ENCODE data around the gene NCLN. TPM values are rescaled to one million over a fixed set of nuclear protein-coding genes. Genes with fewer than 3 reads are reported as not detected.
"Not testable (repeated sequence)": the region's sequence is repeated elsewhere in the genome, so short reads cannot be mapped to it uniquely, and the experiment has no call there.

The NCLN gene
- total RNA-seq, 1 experiment from 2014 or later, result 45.6 TPM

DNA sequence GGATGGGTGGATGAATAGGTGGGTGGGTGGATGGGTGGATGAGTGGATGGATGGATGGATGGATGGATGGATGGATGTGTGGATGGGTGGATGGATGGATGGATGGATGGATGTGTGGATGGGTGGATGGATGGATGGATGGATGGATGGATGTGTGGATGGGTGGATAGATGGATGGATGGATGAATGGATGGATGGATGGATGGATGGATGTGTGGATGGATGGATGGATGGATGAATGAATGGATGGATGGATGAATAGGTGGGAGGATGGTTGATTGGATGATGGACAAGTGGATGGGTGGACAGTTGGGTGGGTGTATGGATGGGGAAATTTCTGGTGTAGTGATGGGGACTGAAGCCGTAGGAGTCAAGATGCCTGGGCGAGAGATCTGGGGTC lies 49.9 kb downstream of the NCLN start:
- in situ Hi-C loops (cut with HindIII; ENCODE audit: low pct_unique_long_range_greater_than_20kb, low sequenced_read_pairs); DNase-seq (ENCODE audit: low read depth): not testable (repeated sequence)

DNA sequence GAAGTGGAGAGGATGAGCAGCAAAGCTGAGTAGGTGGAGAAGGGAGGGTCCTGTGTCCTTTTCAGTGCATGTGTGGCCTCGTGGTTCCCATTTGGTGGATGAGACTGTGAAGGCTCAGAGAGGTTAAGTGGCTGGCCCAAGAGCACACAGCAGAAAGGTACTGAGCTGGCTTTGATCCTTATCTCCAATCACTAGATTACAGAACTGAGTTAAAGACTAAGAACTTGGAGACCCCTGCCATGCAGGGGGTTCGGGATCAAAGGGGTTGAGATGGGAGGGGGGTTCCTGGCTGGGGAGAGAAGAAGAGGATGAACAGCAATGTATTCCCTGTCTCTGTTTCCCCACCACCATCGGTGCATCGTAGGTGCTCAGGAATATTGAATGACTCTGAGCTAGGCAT lies 50.5 kb downstream of the NCLN start:
- in situ Hi-C loops (cut with HindIII; ENCODE audit: low pct_unique_long_range_greater_than_20kb, low sequenced_read_pairs), result no loop called here
- no peak for DNase-seq (ENCODE audit: low read depth)

DNA sequence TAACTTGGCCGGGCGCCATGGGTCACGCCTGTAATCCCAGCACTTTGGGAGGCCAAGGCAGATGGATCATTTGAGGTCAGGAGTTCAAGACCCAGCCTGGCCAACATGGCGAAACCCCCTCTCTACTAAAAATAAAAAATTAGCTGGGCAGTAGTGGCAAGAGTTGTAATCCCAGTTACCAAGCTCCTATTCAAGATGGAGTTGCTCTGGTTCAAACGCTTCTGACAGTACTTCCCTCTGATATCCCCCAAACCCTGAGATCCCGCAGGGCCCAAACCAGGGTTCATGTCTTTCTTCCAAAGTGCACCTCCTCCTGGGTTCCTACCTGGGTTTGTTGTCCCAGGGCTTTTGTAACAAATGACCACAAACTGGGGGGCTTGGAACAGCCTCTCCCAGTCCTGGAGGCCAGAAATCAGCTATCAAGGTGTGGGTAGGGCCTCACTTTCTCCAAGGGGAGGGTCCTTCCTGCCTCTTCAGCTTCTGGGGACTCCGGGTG lies 52.4 kb downstream of the NCLN start:
- DNase-seq (ENCODE audit: low read depth), result no peak
- in situ Hi-C loops (cut with HindIII; ENCODE audit: low pct_unique_long_range_greater_than_20kb, low sequenced_read_pairs), result no loop called here

DNA sequence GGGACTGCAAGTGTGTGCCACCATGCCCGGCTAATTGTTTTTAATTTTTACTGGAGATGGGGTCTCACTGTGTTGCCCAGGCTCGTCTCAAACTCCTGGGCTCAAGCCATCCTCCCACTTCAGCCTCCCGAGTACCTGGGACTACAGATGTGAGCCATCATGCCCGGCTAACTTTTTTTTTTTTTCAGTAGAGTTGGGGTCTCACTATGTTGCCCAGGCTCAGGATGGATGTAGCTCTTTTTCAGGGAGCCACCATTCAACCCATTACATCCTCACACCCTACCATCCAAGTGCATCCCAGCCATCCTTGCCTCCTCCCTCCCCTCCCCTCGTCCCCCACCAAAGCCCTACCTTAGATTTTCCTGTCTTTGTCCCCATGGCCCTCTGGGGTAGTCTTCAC lies 53.6 kb downstream of the NCLN start:
- in situ Hi-C loops (cut with HindIII; ENCODE audit: low pct_unique_long_range_greater_than_20kb, low sequenced_read_pairs), result no loop called here
- DNase-seq (ENCODE audit: low read depth), result no peak

DNA sequence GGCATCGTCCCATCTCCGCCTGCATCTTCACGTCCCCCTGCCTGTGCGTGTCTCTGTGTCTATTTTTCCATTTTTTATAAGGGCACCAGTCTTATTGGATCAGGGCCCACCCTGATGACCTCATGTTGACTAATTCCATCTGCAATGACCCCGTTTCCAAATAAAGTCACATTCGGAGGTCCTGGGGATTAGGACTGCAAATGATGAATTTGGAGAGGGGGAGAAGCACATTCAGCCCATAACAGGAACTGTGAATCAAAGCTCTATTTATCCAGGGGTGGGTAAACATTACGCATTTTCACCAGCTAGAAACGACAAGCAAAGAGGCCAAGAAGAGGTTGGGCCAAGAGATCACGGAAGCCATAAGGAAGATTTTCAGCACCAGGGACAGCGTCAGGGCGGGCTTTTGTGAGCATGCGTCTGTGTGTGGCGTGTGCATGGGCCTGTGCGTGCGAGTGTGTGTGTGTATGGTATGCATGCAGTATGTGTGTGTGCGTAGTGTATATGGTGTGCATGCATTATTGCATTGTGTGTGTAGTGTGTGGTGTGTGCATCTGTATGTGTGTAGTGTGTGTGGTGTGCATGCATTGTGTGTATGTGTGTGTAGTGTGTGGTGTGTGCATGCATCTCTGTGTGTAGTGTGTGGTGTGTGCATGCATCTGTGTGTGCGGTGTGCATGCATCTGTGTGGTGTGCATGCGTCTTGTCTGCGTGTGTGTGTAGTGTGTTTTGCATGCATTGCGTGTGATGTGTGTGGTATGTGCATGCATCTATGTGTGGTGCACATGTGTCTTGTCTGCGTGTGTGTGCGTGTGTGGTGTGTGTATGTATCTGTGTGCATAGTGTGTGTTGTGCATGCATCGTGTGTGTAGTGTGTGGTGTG lies 58.3 kb downstream of the NCLN start:
- peak; percentile 46 for DNase-seq (ENCODE audit: low read depth)
- in situ Hi-C loops (cut with HindIII; ENCODE audit: low pct_unique_long_range_greater_than_20kb, low sequenced_read_pairs), result no loop called here

DNA sequence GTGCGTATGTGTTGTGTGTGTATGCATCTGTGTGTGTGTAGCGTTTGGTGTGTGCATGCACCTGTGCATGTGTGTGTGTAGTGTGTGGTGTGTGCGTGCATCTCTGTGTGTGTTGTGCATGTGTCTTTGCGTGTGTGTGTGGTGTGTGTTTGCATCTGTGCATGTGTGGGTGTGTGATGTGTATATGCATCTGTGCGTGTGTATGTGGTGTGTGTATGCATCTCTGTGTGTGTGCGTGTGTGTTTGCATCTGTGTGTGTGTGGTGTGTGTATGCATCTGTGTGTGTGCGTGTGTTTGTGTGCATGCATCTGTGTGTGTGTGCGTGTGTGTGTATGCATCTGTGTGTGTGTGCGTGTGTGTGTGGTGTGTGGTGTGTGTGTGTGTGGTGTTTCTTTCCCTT lies 59.3 kb downstream of the NCLN start:
- in situ Hi-C loops (cut with HindIII; ENCODE audit: low pct_unique_long_range_greater_than_20kb, low sequenced_read_pairs), result no loop called here
- DNase-seq (ENCODE audit: low read depth), result no peak

DNA sequence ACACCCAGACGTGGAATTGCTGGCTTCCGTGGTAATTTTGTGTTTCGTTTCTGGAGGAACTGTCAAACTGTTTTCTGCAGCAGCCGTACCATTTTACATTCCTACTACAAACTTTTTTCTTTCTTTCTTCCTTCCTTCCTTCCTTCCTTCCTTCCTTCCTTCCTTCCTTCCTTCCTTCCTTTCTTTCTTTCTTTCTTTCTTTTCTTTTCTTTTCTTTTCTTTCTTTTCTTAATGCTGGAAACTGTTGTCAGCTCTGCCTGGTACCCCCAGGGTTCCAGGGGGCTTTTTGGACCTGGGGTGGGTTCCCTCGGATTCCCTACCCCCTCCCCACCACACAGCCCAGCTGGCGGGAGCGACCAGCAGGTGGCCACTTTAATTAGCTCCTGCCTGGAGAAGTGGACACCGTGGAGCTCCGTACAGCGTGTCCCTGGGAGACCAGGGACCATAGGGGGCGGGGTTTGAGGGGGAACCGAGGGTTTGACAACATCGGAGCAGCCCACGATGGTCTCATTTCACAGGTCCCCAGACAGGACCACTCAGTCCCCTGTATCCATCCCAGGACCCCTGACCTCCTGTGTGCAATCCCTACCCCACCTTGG lies 63.1 kb downstream of the NCLN start:
- no peak for DNase-seq (ENCODE audit: low read depth)
- in situ Hi-C loops (cut with HindIII; ENCODE audit: low pct_unique_long_range_greater_than_20kb, low sequenced_read_pairs), result no loop called here

DNA sequence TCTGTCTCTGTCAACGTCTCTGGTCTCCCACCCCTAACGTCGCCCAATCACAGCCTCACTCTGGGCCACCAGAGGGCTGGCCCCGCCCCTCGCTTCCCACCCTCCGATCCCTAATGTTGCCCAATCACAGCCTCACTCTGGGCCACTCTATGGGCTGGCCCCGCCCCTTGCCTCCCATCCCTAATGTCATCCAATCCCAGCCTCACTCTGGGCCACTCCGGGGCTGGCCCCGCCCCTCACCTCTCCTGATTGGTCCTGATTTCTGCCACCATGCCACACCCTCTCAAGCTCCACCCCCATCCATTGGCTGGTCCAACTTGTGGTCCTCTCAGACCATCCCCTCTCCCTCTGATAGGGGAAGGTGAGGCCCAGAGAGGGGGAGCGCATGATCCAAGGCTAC lies 63.7 kb downstream of the NCLN start:
- in situ Hi-C loops (cut with HindIII; ENCODE audit: low pct_unique_long_range_greater_than_20kb, low sequenced_read_pairs), result no loop called here
- DNase-seq (ENCODE audit: low read depth), result peak; percentile 30

DNA sequence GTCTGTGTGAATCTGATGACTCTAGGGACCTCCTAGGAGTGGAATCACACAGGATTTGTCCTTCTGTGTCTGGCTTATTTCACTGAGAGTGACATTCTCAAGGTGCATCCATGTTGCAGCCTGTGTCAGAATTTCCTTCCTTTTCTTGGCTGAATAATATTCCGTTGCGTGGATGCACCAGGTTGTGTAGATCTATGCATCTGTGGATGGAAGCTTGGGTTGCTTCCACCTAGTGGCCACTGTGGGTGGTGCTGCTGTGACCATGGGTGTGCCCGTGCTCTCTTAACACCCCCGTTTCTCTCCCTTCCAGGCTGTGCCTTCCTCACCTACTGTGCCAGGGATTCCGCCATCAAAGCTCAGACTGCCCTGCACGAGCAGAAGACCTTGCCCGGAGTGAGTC lies 64.9 kb downstream of the NCLN start:
- in situ Hi-C loops (cut with HindIII; ENCODE audit: low pct_unique_long_range_greater_than_20kb, low sequenced_read_pairs), result no loop called here
- no peak for DNase-seq (ENCODE audit: low read depth)

DNA sequence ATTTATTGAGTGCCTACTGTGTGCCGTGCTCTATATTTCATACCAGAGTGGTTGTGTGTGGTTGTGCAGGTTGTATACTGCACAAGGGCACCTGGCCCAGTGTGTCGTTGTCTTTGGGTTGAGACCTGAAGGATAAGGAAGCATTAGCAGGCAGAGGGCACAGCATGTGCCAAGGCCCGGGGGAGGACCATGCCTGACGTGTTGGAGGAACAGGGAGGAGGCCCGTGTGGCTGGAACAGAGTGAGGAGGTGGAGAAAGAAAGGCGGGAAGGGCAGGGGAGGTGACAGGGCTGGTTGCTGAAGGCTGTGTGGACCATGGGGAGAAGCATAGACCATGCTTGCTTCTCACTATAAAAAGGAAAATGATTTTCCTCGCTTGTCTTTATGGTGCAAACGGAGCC lies 65.5 kb downstream of the NCLN start:
- in situ Hi-C loops (cut with HindIII; ENCODE audit: low pct_unique_long_range_greater_than_20kb, low sequenced_read_pairs), result no loop called here
- no peak for DNase-seq (ENCODE audit: low read depth)

DNA sequence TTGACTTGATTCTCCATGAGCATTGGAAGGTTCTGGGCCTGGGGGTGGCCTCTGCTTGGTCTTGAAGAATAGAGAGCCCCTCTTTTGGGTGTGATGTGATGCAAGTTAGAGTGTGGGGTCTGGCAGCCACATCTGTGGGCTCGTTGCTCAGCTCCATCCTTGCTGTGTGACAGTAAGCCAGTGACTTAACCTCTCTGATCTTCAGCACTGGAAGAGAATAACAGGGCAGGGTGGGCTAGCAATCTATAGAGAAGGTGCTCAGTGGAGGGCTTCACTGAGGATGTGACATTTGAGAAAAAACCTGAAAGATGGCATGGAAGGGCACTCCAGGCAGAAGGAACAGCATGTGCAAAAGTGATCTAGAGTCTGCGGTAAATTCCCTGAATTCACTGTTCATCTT lies 66.9 kb downstream of the NCLN start:
- in situ Hi-C loops (cut with HindIII; ENCODE audit: low pct_unique_long_range_greater_than_20kb, low sequenced_read_pairs), result no loop called here
- no peak for DNase-seq (ENCODE audit: low read depth)

DNA sequence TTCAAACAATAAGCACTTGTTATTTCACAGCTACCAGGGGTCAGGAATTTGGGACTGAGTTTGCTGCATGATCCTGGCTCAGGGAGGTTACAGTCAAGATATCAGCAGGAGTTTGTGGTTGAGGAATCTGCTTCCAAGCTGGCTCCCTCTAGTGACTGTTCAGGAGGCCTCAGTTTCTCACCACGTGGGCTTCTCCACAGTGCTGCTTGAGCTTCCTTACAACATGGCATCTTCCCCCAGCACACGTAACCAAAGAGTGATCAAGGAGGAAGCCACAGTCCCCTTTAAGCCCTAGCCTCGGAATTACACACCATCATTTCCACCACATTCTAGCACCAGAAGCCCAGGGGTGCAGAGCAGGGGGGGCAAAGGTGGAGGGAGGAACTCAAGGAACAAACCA lies 67.5 kb downstream of the NCLN start:
- no peak for DNase-seq (ENCODE audit: low read depth)
- in situ Hi-C loops (cut with HindIII; ENCODE audit: low pct_unique_long_range_greater_than_20kb, low sequenced_read_pairs), result no loop called here

DNA sequence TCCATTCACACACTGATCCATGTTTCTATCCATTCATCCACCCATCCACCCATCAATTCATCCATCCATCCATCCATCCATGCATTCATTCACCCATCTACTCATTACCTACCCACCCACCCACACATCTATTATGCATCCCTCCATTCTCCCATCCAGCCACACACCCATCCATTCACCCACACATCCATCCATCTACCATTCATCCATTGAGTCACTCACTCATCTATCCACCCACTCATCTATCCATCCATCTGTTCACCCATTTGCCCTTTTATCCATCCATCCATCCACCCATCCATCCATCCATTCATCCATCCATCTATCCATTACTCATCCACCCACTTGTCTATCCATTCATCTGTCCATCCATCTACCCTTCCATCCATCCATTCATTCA lies 68.8 kb downstream of the NCLN start:
- in situ Hi-C loops (cut with HindIII; ENCODE audit: low pct_unique_long_range_greater_than_20kb, low sequenced_read_pairs), result no loop called here
- DNase-seq (ENCODE audit: low read depth), result no peak

DNA sequence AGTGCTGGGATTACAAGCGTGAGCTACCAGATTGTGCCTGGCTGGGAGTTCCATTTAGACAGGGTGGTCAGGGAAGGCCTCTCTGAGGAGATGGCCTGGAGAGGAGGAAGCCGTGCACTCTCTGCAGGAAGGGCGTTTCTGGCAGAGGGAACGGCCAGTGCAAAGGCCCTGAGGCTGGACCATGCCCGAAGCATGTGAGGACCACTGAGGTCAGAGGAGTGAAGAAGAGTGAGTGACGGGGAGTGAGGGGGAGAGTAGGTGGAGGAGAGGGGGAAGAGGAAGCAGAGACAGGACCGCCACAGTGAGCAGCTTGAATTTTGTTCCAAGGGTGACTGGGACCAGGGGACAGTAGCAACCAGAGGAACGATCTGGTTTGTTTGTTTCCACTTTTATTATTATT lies 71.3 kb downstream of the NCLN start:
- in situ Hi-C loops (cut with HindIII; ENCODE audit: low pct_unique_long_range_greater_than_20kb, low sequenced_read_pairs), result no loop called here
- no peak for DNase-seq (ENCODE audit: low read depth)

Other genes starting within 250 kb of the NCLN start
- gene ZNF77, start 241.0 kb upstream of the NCLN start, total RNA-seq (2014; rRNA removed; shearing (Covaris generic); ENCODE audit: low replicate concordance), result 2.2 TPM in 1 of 2 replicates, not detected in the other
- gene TLE6, start 208.4 kb upstream of the NCLN start, total RNA-seq (2014; rRNA removed; shearing (Covaris generic); ENCODE audit: low replicate concordance), result 10.5 and 21.3 TPM in 2 replicates
- gene TLE2, start 156.7 kb upstream of the NCLN start, total RNA-seq (2014; rRNA removed; shearing (Covaris generic); ENCODE audit: low replicate concordance), result 3.9 TPM in 1 of 2 replicates, not detected in the other
- 117 and 168 TPM in 2 replicates for gene TLE5, start 123.4 kb upstream of the NCLN start, total RNA-seq (2014; rRNA removed; shearing (Covaris generic); ENCODE audit: low replicate concordance)
- 17.2 and 24.0 TPM in 2 replicates for gene GNA11, start 91.6 kb upstream of the NCLN start, total RNA-seq (2014; rRNA removed; shearing (Covaris generic); ENCODE audit: low replicate concordance)
- not detected in 2 replicates for gene GNA15, start 49.9 kb upstream of the NCLN start, total RNA-seq (2014; rRNA removed; shearing (Covaris generic); ENCODE audit: low replicate concordance)
- gene S1PR4, start 7.2 kb upstream of the NCLN start, total RNA-seq (2014; rRNA removed; shearing (Covaris generic); ENCODE audit: low replicate concordance), result 0.58 TPM in 1 of 2 replicates, not detected in the other
- gene CELF5, start 38.7 kb downstream of the NCLN start, total RNA-seq (2014; rRNA removed; shearing (Covaris generic); ENCODE audit: low replicate concordance), result 0.47 TPM in 1 of 2 replicates, not detected in the other
- 0.06 and 4.6 TPM in 2 replicates for gene NFIC, start 180.7 kb downstream of the NCLN start, total RNA-seq (2014; rRNA removed; shearing (Covaris generic); ENCODE audit: low replicate concordance)

All from Caki2 (cell line).